ENCODE results near the gene PYCR2.
"Not testable (repeated sequence)": the region's sequence is repeated elsewhere in the genome, so short reads cannot be mapped to it uniquely, and the experiment has no call there.

PYCR2 gene

GRCh38 chr1:225888898-225889601 lies 35.0 kb downstream of the PYCR2 start, which contains the start of gene LEFTY1:
TSS of gene LEFTY1 (minus strand) at chr1:225889146. CDS start at chr1:225889066, 80 bp downstream.
- no peak for DNase-seq

- DNase-seq: no peak
Observed at GRCh38 chr1:225888289-225888897, 35.7 kb downstream of the PYCR2 start.

DNA sequence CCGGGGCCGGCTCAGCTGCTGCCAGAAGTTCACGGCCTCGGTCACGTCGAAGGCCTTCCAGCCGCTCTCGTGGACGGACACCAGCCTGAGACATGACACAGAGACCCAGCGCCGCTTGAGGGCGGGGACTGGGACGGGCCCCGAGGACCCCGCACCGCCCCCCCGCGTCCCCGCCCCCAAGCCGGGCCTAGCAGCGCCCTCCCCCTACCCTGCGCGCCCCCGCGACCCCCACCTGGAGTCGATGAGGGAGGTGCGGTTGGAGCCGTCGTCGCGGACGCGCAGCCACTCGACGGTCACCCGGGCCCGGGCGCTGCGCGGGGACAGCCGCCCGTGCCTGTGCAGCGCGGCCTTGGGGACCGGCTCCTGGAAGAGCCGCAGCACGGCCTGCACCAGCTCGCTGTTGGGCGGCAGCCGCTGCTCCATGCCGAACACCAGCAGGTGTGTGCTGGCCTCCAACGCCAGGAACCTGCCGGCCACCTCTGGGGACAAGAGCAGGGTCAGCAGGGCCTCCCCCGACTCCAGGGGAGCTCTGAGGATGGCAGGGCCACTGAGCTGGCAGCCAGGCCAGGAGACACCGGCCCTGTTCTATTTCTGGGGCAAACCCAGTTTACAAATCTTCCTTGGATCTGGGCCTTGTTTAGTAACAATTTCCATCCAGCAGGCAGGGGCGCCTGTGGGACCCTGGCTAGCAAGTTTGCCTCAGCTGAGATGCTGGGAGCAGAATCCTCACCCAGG lies 36.3 kb downstream of the PYCR2 start:
- DNase-seq: not testable (repeated sequence)

GRCh38 chr1:225887030-225887314 lies 37.1 kb downstream of the PYCR2 start:
- no peak for DNase-seq

DNA sequence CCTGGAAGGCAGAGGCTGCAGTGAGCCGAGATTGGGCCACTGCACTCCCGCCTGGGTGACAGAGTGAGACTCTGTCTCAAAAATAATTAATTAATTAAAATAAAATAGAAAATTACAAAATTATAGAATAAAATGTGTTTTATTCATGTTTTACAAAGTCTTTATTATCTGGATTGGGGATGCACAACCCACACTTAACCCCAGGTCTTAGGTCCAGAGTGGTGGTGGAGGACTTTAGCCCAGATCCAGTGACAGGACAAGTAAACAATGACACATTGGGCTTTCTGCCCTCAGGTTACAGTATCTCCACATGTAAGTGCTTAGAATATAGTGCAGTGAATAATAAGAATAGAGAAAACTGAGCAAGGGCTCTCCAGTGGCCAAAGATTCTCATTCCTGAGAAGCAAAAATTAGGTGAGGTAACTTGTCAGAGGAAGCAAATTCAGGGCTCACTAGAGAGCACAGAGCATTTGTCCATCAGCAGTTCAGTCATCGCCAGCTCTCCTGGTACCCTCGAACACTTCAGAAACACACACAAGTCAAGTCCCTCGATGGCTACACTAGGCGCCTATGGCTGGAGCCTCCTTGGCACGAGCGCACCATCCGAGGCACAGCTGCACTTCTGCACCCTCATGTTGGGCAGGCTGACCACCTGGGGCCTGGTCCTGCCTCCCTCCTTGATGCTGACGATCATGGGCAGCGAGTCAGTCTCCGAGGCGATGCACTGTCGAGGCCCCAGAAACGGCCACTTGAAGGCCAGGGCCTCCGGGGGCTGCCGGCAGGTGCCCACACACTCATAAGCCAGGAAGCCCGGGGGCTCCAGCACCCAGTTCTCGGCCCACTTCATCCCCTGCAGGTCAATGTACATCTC lies 37.7 kb downstream of the PYCR2 start:
- DNase-seq: no peak

DNA sequence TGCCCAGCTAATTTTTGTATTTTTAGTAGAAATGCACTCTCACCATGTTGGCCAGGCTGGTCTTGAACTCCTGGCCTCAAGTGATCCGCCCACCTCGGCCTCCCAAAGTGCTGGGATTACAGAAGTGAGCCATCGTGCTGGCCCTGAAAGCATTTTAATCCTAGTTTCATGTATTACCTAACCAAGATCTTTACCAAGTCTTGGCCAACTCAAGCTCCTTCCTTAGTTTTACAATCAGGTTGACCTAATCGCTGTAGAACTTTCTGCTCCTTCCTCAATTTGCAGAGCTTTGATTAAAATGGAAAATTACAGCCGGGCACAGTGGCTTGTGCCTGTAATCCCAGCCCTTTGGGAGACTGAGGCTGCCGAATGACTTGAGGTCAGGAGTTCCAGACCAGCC lies 38.7 kb downstream of the PYCR2 start:
- DNase-seq: no peak

DNA sequence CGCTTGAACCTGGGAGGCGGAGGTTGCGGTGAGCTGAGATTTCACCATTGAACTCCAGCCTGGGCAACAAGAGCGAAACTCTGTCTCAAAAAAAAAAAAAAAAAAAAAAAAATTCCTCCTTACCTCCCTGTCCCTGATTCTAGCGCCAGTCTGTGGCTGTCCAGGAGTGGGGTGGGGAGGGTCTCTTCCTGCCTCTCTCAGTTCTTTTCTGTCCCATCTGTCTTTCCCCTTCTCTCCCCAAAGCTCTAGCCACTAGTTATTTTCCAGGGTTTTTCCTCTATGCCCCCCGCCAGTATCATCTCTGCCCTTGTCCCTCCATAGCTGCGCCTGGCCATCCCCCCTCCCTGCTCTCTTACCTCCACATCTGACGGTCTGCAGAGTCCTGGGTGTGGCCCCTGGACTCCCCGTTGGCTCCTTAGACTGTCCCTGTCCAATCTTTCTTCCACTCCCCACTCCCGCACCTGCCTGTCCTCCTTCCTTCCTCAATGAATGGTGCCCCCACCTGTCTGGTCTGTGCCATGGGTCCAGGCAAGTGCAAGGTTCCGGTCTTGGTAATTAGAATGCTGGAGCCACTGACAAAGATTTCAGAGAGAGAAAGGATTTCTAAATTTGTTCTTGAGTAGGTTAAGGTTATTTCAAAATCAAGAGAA lies 40.3 kb downstream of the PYCR2 start:
- no peak for DNase-seq

DNA sequence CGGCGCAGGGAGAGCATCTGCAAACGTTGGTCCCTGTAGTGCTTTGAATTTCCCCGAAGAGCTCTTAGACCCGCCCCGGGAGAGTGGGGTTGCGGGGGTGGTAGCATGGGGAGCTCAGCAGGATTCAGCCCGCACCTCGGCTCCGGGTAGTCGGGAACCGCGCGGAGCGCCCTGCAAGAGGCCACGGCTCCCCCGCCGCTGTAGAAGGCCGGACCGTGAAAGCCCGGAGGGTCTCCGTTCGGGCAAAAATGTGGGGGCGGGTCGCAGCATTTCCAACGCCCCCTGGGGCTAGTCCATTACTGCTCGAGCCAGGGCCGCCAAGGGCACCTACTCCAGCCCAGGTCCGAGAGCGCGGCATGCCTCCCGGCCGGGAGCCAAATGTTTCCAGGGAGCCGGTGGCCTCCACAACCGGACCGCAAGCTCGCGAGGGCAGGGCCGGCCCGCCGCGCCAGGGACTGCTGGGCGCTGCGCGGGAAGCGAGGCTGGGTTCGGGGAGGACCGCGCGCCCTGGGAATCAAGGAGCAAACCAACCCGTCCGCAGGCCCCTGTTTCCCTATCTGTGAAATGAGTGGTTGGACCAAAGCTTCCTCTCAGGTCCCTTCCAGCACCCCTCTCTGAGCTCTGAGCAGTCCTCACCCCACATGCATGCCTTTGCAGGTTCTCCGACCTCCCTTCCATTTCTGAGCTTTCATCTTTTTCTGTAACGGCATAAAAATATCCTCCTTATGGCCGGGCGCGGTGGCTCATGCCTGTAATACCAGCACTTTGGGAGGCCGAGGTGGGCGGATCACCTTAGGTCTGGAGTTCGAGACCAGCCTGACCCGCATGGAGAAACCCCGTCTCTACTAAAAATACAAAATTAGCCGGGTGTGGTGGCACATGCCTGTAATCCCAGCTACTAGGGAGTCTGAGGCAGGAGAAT lies 41.1 kb downstream of the PYCR2 start:
- DNase-seq: no peak

GRCh38 chr1:225881959-225882693 lies 41.9 kb downstream of the PYCR2 start, which contains the start of gene TMEM63A:
TSS of gene TMEM63A (minus strand) at chr1:225882380. CDS start at chr1:225877580, 4,800 bp downstream.
- no peak for DNase-seq

DNA sequence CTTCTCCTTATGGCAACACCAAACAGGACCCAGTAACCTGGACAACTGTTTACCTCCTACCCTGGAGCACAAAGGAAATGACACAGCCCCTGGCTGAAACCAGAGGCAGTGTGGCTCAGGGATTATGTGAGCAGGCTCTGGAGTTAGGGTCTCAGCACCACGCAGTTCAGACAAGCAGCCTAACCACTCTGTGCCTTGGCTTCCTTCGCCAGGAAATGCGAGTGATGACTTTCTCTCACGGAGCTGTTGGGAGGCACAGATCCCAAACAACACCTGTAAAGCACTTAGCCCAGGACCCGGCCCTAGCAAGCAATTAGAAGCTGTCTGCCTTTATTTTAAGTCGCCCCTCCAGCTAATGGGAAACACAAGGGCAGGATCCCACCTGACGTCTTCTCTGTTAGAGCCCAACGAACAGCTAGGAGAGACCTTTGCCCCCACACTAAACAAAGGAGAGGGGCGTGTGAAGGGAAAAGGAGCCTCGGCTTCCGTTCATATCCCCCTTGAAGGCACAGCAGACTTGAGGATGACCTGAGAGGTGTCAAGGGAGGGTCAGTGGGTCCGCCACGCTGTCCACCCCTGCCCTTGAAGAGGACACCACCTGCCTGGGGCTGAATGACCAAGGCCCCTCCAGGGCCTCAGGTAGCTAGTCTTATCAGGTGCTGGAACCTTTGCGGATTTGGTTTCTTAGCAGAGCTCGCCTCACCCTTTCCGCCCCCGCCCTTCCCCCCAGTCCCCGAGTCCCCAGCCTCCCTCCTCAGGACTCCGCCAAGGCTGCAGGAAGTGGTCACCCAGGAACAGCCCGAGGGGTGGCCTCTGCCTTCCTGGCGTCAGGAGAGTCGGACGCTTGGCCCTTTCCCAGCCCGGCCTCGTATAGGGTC lies 42.7 kb downstream of the PYCR2 start:
- no peak for DNase-seq

DNA sequence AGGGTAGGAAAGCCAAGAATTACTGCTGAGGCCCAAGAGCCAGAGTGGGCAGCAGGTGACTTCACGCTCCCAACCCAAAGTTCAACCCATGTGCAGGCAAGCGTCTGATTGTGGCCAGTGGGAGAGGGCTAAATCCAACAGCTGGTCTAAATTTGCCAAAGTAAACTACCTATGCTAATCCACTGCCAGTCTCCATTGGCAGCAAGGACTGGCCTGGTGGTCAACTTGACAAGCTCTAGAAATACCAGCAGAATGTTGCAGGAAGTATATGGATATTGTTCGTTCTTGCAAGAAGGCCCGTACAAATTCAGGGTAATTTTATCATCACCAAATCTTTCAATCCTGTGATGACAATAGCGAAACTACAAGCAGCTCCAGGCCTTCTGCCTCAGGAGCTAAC lies 43.4 kb downstream of the PYCR2 start:
- no peak for DNase-seq

- no peak for DNase-seq
Observed at GRCh38 chr1:225880222-225880588, 43.8 kb downstream of the PYCR2 start.

GRCh38 chr1:225879521-225880221 lies 44.4 kb downstream of the PYCR2 start:
- DNase-seq: no peak

DNA sequence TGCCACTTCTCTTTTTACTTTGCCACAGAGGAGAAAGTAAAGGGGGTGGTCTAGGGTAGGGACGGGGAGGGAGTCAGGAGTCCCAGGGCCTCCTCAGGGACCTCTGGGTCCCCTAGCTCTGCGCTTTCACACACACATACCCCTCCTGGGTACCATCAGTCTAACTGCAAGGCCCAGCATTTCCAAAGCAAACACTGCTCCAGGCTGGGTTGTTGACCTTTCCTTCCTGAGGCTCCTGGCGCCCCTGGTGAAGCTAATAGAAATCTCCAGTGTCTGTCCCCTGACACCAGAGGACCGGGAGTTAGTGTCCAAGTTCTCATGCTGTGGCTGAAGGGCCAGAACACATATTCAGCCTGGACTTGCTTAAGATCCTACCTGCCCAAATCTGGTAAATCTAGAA lies 45.8 kb downstream of the PYCR2 start:
- no peak for DNase-seq

DNA sequence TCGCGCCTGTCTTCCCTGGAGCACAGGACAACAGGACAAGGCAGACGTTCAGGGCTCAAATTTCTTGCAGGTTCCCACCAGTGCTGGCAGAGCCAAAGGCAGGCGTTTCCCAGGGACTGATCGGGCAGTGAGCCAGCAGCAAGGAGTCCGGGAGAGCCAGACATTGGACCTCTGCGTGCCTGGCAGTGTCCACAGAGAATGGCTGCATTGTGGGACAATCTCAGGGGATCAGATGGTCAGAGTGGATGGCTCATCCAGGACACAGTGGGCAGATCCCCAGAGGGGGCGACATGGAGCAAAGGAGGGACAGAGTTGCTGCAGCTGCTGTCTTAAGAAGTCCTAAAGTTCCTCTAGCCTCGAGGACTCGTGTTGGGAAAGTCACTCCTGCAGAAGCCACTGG lies 46.5 kb downstream of the PYCR2 start:
- no peak for DNase-seq

DNA sequence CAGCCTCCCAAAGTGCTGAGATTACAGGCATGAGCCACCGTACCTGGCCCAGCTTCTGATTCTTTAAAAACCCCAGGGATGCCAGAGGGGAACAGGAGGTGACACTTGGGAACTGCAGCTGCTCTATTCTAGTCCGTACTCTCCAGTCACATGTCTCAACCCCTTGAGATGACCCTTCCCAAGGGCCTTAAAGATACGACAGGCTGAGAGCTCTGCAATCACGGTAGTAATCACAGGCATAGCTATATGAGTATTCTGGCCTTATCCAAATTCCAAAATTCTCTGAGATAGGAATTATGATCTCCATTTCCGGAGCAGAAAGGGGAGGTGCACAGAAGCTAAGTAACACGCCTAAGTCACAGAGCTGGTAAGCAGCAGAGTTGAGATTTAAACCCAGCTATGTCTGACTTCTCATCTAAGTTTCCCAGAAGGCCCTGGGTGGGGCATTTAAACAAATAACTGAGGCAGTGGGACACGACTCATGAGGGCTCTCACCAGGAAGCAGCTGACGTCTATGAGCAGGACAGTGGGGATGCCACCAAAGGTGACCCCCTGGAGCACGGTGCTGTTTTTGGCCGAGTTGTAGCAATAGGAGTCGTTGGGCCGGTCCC lies 47.0 kb downstream of the PYCR2 start:
- DNase-seq: no peak

DNA sequence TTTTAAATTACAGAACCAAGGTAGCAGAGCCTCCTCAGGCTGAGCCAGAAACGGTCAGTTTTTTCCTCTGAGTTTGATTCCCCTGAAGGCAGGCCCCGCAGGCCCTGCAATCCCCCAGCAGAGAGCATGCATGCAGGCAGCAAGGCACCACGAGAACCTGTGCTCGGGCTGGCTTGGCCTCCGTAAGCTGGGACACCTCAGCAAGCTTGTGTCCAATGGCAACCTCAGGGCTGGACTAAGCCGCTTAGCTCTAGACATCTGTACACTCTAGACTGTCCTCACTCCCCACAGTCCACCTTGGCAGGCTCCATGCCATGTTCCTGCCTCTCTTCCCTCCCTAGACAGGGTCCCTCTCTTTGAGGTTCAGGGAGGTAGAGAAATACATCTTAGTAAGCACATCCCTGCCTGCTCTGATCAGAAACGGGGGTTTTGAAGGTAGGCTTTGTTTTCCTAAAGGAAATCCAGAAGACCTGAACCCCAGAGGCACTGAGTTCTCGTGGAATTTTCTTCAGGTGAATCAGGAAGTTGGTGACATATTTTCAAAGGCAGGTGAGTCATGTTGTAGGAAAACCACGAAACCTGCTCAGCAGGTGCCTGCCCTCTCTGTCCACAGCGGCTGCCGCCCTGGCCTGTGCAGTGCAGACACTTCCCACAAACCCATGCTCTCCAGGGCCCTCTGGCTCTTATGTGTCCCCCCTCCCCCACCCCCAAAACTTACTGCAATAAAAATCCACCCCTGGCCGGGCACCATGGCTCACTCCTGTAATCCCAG lies 48.8 kb downstream of the PYCR2 start:
- DNase-seq: no peak

- DNase-seq: no peak
Observed at GRCh38 chr1:225874431-225874830, 49.6 kb downstream of the PYCR2 start.
